SIG-M5 treated with dmso at 0.1 percent for 504 hours (cell line): ENCODE data around the gene BRF1.

Experiments used
- DNase-seq: peaks from one replicate; lab custom pipeline; 2025; ENCODE audit not compliant: unreplicated experiment; lab: John Stamatoyannopoulos, UW

BRF1 gene

GRCh38 chr14:105229099-105229655 is 71.6 kb downstream of the BRF1 start:
- no peak for DNase-seq

- DNase-seq: no peak
Observed at GRCh38 chr14:105228562-105228961, 72.2 kb downstream of the BRF1 start.

GRCh38 chr14:105227346-105227745 is 73.5 kb downstream of the BRF1 start:
- DNase-seq: no peak

GRCh38 chr14:105226198-105226597 is 74.6 kb downstream of the BRF1 start:
- DNase-seq: no peak

GRCh38 chr14:105224845-105225570 is 75.8 kb downstream of the BRF1 start:
- DNase-seq: no peak

GRCh38 chr14:105223770-105224544 is 76.8 kb downstream of the BRF1 start:
- no peak for DNase-seq

GRCh38 chr14:105223260-105223659 is 77.5 kb downstream of the BRF1 start:
- no peak for DNase-seq

GRCh38 chr14:105221598-105222178 is 79.1 kb downstream of the BRF1 start:
- DNase-seq: no peak

- DNase-seq: no peak
Observed at GRCh38 chr14:105220699-105221597, 79.9 kb downstream of the BRF1 start.

- DNase-seq: no peak
Observed at GRCh38 chr14:105219753-105220152, 81.0 kb downstream of the BRF1 start.

- no peak for DNase-seq
Observed at GRCh38 chr14:105219043-105219612, 81.7 kb downstream of the BRF1 start.

- no peak for DNase-seq
Observed at GRCh38 chr14:105218611-105219010, 82.2 kb downstream of the BRF1 start.

GRCh38 chr14:105217774-105218173 is 83.0 kb downstream of the BRF1 start:
- no peak for DNase-seq

GRCh38 chr14:105216490-105217247 is 84.1 kb downstream of the BRF1 start:
- no peak for DNase-seq

- DNase-seq: no peak
Observed at GRCh38 chr14:105215602-105216001, 85.2 kb downstream of the BRF1 start.

- DNase-seq: no peak
Observed at GRCh38 chr14:105214324-105214915, 86.4 kb downstream of the BRF1 start.

- DNase-seq: no peak
Observed at GRCh38 chr14:105213361-105213760, 87.4 kb downstream of the BRF1 start.

- no peak for DNase-seq
Observed at GRCh38 chr14:105212541-105213300, 88.1 kb downstream of the BRF1 start.

- no peak for DNase-seq
Observed at GRCh38 chr14:105211758-105212089, 89.1 kb downstream of the BRF1 start.
